NB4 (cell line): ENCODE measurements around the gene TAF4B.

Experiments used
- POLR2A ChIP-seq: IDR thresholded peaks from 2 replicates; pipeline ENCODE4 v1.6.1; 2011; ENCODE audit warnings: mild to moderate bottlenecking; ENCODE audit not compliant: insufficient read length; ENCODE audit errors: extremely low read depth
- TF ChIP-seq, protein P1 (sequence below): IDR thresholded peaks from one replicate; pipeline ENCODE4 v1.5.1; 2012; ENCODE audit warnings: low read depth, low read length
- TF ChIP-seq, protein P2 (sequence below): IDR thresholded peaks from 2 replicates; pipeline ENCODE4 v1.6.1; 2011; ENCODE audit warnings: low read depth, low read length

DNA sequence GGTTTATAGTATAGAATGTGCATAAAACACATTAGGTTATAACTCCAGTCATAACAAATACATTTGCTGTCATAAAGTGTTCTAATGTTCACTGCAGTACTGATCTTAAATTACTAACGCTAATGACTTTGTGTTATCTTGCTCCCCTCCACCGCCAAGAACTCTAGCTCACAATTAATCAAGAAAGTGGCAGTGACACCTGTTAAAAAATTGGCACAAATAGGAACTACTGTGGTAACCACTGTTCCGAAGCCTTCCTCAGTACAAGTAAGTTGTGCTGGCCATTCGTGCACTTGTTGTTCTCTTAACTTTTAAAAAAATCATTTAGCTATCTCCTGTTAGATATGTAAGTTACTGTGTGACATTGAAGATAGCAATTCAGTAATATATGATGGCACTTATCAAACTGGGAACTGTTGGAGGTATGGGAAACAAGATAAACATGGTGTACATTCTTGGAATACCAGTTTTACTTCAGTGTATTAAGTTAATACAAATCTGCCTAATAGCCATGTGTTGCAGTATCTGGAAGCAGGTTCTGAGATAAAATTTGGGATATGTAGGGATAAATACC is 41.2 kb downstream of the TAF4B start:
- TF ChIP-seq, protein P1, sequence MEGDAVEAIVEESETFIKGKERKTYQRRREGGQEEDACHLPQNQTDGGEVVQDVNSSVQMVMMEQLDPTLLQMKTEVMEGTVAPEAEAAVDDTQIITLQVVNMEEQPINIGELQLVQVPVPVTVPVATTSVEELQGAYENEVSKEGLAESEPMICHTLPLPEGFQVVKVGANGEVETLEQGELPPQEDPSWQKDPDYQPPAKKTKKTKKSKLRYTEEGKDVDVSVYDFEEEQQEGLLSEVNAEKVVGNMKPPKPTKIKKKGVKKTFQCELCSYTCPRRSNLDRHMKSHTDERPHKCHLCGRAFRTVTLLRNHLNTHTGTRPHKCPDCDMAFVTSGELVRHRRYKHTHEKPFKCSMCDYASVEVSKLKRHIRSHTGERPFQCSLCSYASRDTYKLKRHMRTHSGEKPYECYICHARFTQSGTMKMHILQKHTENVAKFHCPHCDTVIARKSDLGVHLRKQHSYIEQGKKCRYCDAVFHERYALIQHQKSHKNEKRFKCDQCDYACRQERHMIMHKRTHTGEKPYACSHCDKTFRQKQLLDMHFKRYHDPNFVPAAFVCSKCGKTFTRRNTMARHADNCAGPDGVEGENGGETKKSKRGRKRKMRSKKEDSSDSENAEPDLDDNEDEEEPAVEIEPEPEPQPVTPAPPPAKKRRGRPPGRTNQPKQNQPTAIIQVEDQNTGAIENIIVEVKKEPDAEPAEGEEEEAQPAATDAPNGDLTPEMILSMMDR: no peak
- TF ChIP-seq, protein P2, sequence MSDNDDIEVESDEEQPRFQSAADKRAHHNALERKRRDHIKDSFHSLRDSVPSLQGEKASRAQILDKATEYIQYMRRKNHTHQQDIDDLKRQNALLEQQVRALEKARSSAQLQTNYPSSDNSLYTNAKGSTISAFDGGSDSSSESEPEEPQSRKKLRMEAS: no peak
- TF ChIP-seq POLR2A: no peak
